HFF-Myc (cell line): ENCODE measurements around the gene RYK.

Source experiments
- DNase-seq: peaks from one replicate; pipeline ENCODE4 v3.0.0-alpha.2; 2011; ENCODE audit warnings: low read depth; ENCODE audit errors: extremely low read depth
- H3K4me3 ChIP-seq: replicated peaks from 2 replicates; pipeline ENCODE4 v1.5.1; 2011; ENCODE audit warnings: low read depth, mild to moderate bottlenecking, control low read depth, low read length
- CTCF ChIP-seq: IDR thresholded peaks from 2 replicates; pipeline ENCODE4 v1.5.1; 2012; ENCODE audit warnings: mild to moderate bottlenecking, low read depth, low read length, control low read depth; ENCODE audit errors: missing control alignments

Gene RYK

GRCh38 chr3:134222835-134223234 lies 27.8 kb downstream of the RYK start:
- no peak overlapping the region for H3K4me3 ChIP-seq
- TF ChIP-seq CTCF = no peak
- no peak for DNase-seq

- no peak for TF ChIP-seq CTCF
- DNase-seq = no peak
- no peak overlapping the region for H3K4me3 ChIP-seq
Observed at GRCh38 chr3:134216851-134217250, 33.8 kb downstream of the RYK start.

DNA sequence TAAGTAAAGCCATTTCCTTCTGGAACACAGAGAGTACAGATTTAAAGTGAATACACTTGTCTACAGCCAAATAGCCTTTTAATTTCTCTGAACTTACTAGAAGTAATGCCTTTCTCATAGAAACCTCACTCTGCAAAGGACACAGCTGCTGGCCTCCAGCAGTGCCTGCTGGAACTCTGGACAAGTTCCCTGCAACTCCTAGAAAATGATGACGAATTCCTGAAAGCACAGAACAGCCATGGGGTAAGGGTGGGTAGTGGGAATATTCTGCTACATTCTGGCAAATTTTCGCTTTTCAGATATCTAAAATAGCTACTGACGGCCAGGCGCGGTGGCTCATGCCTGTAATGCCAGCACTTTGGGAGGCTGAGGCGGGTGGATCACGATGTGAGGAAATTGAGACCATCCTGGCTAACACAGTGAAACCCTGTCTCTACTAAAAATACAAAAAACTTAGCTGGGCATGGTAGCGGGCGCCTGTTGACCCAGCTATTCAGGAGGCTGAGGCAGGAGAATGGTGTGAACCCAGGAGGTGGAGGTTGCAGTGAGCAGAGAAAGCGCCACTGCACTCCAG lies 34.4 kb downstream of the RYK start:
- no peak overlapping the region for H3K4me3 ChIP-seq
- DNase-seq = no peak
- TF ChIP-seq CTCF = no peak

DNA sequence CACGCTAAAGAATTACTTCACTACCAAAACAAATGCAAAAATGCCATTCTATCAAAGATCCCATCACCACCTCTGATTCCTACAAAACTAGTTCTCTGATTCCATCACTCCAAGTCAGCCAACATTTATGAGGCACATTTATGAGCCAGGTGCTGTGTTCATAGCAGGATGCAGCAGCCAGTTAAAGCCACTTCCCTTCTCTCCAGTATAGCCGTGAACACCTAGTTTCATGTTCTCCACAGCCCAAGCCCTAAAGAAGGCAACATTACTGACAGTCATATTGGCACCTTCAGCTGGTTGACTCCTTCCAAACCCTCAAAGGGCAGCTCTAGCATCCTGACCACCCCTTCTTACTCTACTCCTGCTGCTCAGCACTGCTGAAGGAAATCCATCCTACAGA lies 36.4 kb downstream of the RYK start:
- TF ChIP-seq CTCF = no peak
- no peak overlapping the region for H3K4me3 ChIP-seq
- no peak for DNase-seq

DNA sequence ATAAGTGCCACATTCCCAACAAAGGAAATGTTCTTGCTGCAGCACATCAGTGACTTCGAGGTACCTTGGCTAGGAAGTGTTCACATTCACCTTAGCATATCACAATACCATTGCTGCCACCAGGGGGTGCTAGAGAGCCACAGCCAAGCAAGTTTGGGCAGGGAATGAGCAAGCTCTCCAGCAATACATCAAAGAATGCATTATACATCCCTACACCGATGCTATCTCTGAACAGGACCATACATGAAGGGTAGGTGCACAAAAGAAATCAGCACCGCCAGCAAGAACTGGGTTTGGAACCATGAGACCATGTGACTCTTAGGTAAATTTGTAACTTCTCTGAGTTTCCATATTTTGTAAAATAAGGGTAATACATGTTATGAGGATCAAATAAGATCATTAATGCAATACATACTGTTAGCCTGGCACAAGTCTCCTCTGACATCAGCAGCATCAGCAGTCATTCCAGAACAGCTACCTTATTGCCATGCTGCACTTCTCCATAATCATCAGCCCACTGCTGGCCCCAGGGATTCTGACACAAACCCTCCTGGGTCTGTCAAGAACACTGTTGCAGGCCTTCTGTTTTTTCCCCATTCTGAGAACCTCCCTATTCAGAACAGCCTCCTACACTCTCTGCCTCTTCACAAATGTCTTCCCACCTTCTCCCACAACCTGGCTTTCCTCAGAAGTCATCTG lies 37.5 kb downstream of the RYK start:
- peak; percentile 99 for TF ChIP-seq CTCF
- no peak overlapping the region for H3K4me3 ChIP-seq
- DNase-seq = peak; percentile 59

DNA sequence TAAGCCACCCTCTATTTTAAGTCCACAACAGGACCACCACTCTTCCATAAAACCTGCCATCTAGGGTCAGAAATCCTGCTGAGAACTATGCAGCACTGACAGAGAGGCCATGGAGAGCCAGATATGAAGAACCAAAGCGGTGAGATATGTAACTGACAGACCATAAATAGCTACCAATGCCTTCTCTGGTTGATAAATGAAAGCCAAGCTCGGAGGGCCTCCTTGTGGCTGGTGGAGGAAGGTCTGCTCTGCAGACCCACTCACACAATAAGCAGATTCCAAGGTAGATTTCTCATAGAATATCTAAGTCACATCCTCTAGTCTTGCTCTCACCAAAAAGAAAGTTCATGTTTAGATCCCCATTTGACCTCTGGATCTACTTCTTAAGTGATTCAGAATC lies 38.9 kb downstream of the RYK start:
- no peak overlapping the region for H3K4me3 ChIP-seq
- peak; percentile 70 for TF ChIP-seq CTCF
- no peak for DNase-seq
